ENCODE measurements around the gene HIVEP2. TPM values are rescaled to one million over a fixed set of nuclear protein-coding genes. Genes with fewer than 3 reads are reported as not detected.

The HIVEP2 gene
- polyA plus RNA-seq, 12 donors = 16.2 to 37.5 (median 22.5) TPM; not detected in 1

GRCh38 chr6:142821164-142821716 is 123.7 kb downstream of the HIVEP2 start:
- DNase-seq = no peak

- DNase-seq = no peak
Measured at GRCh38 chr6:142820338-142821051, 124.5 kb downstream of the HIVEP2 start.

GRCh38 chr6:142819603-142820337 is 125.2 kb downstream of the HIVEP2 start:
- peak; percentile 83 for DNase-seq

- DNase-seq = no peak
Measured at GRCh38 chr6:142816486-142816885, 128.5 kb downstream of the HIVEP2 start.

- DNase-seq = no peak
Measured at GRCh38 chr6:142816031-142816430, 128.9 kb downstream of the HIVEP2 start.

GRCh38 chr6:142811923-142812322 is 133.1 kb downstream of the HIVEP2 start:
- DNase-seq = no peak

- DNase-seq = no peak
Measured at GRCh38 chr6:142810952-142811514, 133.9 kb downstream of the HIVEP2 start.

GRCh38 chr6:142809947-142810346 is 135.0 kb downstream of the HIVEP2 start:
- DNase-seq = no peak

- DNase-seq = no peak
Measured at GRCh38 chr6:142808405-142809061, 136.4 kb downstream of the HIVEP2 start.

GRCh38 chr6:142805042-142805441 is 139.9 kb downstream of the HIVEP2 start:
- DNase-seq = no peak

GRCh38 chr6:142804490-142804889 is 140.5 kb downstream of the HIVEP2 start:
- no peak for DNase-seq

GRCh38 chr6:142803495-142804058 is 141.4 kb downstream of the HIVEP2 start:
- no peak for DNase-seq

- no peak for DNase-seq
Measured at GRCh38 chr6:142803032-142803431, 141.9 kb downstream of the HIVEP2 start.

GRCh38 chr6:142802124-142802523 is 142.9 kb downstream of the HIVEP2 start:
- DNase-seq = no peak

GRCh38 chr6:142800240-142800639 is 144.7 kb downstream of the HIVEP2 start:
- no peak for DNase-seq

- no peak for DNase-seq
Measured at GRCh38 chr6:142799639-142800038, 145.3 kb downstream of the HIVEP2 start.

- DNase-seq = no peak
Measured at GRCh38 chr6:142797159-142797558, 147.8 kb downstream of the HIVEP2 start.

GRCh38 chr6:142796571-142796970 is 148.4 kb downstream of the HIVEP2 start:
- DNase-seq = no peak

- DNase-seq = no peak
Measured at GRCh38 chr6:142796024-142796423, 149.0 kb downstream of the HIVEP2 start.

- no peak for DNase-seq
Measured at GRCh38 chr6:142794424-142794823, 150.6 kb downstream of the HIVEP2 start.

- DNase-seq = no peak
Measured at GRCh38 chr6:142790257-142790656, 154.7 kb downstream of the HIVEP2 start.

GRCh38 chr6:142787422-142787821 is 157.6 kb downstream of the HIVEP2 start:
- DNase-seq = no peak

Measured in muscle of arm (tissue), 12 donors.